K562 (cell line): ENCODE measurements around the gene PRM1. TPM values are rescaled to one million over a fixed set of nuclear protein-coding genes. Genes with fewer than 3 reads are reported as not detected.

Experiments used
- CAMTA2 ChIP-seq: fragments of 250-450 bp; sonication (Bioruptor Pico); conservative IDR thresholded peaks from 2 replicates; pipeline ENCODE4 v1.5.1; 2022
- CTBP1 ChIP-seq: fragments of 450-650 bp; IDR thresholded peaks from 2 replicates; pipeline ENCODE4 v1.6.1; 2016; ENCODE audit warnings: borderline replicate concordance
- HIVEP1 ChIP-seq: fragments of 250-450 bp; sonication (Bioruptor Pico); IDR thresholded peaks from 2 replicates; pipeline ENCODE4 v1.4.0; 2020; ENCODE audit warnings: mild to moderate bottlenecking
- MAZ ChIP-seq, 2 experiments: fragments of 450-650 bp in 1 of 2; sonication (generic) in 1 of 2; formaldehyde crosslinking; IDR thresholded peaks in 1 of 2; conservative IDR thresholded peaks in 1 of 2; 2 replicates each; pipeline versions ENCODE4 v1.4.0 to v1.5.0; 2020; ENCODE audit warnings: mild to moderate bottlenecking in 1 of 2, missing genetic modification reagents in 1 of 2
- RBM25 ChIP-seq: fragments of 200-400 bp; formaldehyde crosslinking; IDR thresholded peaks from 2 replicates; pipeline ENCODE4 v1.6.1; 2018; ENCODE audit warnings: low read length, low read depth, moderate library complexity; ENCODE audit not compliant: severe bottlenecking
- SMARCE1 ChIP-seq: fragments of 450-650 bp; IDR thresholded peaks from 2 replicates; pipeline ENCODE4 v1.7.1; 2016; ENCODE audit warnings: mild to moderate bottlenecking
- TRIM24 ChIP-seq, 2 experiments: fragments of 450-650 bp; IDR thresholded peaks; 2 replicates each; pipeline ENCODE4 v1.6.1; 2016
- ZFP36 ChIP-seq: fragments of 150-350 bp; IDR thresholded peaks from 2 replicates; pipeline ENCODE4 v1.6.1; 2018; ENCODE audit warnings: low read length, low read depth; ENCODE audit not compliant: partially characterized antibody
- ZNF830 ChIP-seq: fragments of 250-450 bp; sonication (Bioruptor Pico); IDR thresholded peaks from 2 replicates; pipeline ENCODE4 v1.5.0; 2021; ENCODE audit warnings: mild to moderate bottlenecking
- polyA plus RNA-seq, 8 experiments: library from polyadenylated mRNA; depleted of rRNA in 4 of 8; stranded (reverse) in 5 of 8; unstranded in 3 of 8; fragments of >200 nt; fragmentation: Nextera tagmentation in 2 of 8; fragmentation: Illumina TruSeq in 1 of 8; extraction: Ambion mirVana in 2 of 8; extraction: Trizol in 1 of 8; gene quantifications; 2 replicates each; pipeline versions ENCODE4 v1.2.1 to v1.2.3, GENCODE V29; 2011 to 2014; ENCODE audit warnings: inconsistent platforms in 1 of 8, missing spikeins in 1 of 8
- total RNA-seq, 7 experiments: library from RNA; depleted of rRNA in 6 of 7; stranded (reverse); fragments of >200 nt in 6 of 7; fragmentation: Illumina TruSeq in 2 of 7; extraction: Trizol in 2 of 7; gene quantifications; 2 replicates each; pipeline versions ENCODE4 v1.2.1 to v1.2.3, GENCODE V29; 2011 to 2021; ENCODE audit warnings: low replicate concordance in 1 of 7
- TF ChIP-seq, protein P1 (sequence below), 3 experiments: fragments of 200-800 bp in 1 of 3; fragments of 250-450 bp in 1 of 3; fragments of 450-650 bp in 1 of 3; sonication (Bioruptor Pico) in 1 of 3; sonication (Bioruptor generic) in 1 of 3; formaldehyde crosslinking in 1 of 3; IDR thresholded peaks; 2 replicates each; pipeline versions ENCODE4 v1.6.1 to v1.8.0; 2016 to 2022; ENCODE audit warnings: mild to moderate bottlenecking in 2 of 3, missing genetic modification characterization in 2 of 3, missing compliant biosample characterization in 1 of 3, moderate library complexity in 1 of 3

The PRM1 gene
- total and polyA plus RNA-seq, 9 of the 15 experiments (the other 6 are each of a cell fraction or from before 2014, with no cell fraction given): not detected

DNA sequence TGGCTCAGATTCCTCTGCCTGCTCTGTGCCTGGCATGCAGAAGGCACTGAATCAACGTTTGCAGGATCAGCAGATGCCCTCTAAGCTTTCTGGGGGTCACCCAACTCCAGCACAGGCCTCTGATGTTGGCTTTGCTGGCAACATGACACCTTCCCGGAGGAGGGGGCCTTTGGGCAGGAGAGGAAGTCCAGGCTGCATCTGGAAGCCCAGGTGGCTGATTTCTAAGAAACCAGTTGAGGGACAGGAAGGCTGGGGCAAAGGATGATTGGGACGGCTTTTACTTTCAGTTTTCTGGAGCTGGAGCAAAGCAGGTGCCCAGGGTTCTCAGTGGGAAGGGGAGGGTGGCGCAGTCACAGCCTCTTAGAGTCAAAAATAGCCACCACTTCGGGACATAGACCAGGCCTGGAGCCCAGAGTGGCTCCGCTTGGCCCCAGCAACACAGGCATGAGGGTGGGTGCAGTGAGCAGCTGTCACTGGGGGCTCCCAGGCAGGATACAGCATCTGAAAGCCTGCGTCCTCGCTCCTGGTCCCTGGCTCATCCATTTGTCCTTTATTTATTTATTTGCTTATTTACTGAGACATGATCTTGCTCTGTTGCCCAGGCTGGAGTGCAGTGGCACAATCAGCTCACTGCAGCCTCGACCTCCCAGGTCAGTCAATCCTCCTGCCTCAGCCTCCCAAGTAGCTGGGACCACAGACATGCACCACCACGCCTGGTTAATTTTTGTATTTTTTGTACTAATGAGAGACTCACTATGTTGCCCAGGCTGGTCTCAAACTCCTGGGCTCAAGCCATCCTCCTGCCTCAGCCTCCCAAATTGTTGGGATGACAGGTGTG, 40.3 kb downstream of the PRM1 start (continued):
- TF ChIP-seq CTBP1: peak; percentile 51; the same call in 1 of the 2 replicates
- no peak for TF ChIP-seq HIVEP1
- TF ChIP-seq, protein P1, sequence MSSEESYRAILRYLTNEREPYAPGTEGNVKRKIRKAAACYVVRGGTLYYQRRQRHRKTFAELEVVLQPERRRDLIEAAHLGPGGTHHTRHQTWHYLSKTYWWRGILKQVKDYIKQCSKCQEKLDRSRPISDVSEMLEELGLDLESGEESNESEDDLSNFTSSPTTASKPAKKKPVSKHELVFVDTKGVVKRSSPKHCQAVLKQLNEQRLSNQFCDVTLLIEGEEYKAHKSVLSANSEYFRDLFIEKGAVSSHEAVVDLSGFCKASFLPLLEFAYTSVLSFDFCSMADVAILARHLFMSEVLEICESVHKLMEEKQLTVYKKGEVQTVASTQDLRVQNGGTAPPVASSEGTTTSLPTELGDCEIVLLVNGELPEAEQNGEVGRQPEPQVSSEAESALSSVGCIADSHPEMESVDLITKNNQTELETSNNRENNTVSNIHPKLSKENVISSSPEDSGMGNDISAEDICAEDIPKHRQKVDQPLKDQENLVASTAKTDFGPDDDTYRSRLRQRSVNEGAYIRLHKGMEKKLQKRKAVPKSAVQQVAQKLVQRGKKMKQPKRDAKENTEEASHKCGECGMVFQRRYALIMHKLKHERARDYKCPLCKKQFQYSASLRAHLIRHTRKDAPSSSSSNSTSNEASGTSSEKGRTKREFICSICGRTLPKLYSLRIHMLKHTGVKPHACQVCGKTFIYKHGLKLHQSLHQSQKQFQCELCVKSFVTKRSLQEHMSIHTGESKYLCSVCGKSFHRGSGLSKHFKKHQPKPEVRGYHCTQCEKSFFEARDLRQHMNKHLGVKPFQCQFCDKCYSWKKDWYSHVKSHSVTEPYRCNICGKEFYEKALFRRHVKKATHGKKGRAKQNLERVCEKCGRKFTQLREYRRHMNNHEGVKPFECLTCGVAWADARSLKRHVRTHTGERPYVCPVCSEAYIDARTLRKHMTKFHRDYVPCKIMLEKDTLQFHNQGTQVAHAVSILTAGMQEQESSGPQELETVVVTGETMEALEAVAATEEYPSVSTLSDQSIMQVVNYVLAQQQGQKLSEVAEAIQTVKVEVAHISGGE (CRISPR knock-in tag; IDR thresholded peaks at IDR 0.05): no peak
- TF ChIP-seq ZFP36: peak; percentile 35
- TF ChIP-seq ZNF830 (CRISPR knock-in tag): no peak
- TF ChIP-seq CAMTA2 (CRISPR knock-in tag): no peak
- no peak for TF ChIP-seq RBM25
- no peak for TF ChIP-seq SMARCE1
- TF ChIP-seq TRIM24 (IDR thresholded peaks at IDR 0.05): no peak
- peak in 1 of 2 experiments; percentile 83; a peak in 2 of 4 replicates for TF ChIP-seq MAZ (CRISPR knock-in tag; conservative IDR thresholded peaks at IDR 0.05 in 1 of 2, IDR thresholded peaks at IDR 0.05 in 1 of 2)
- TF ChIP-seq, all 486 proteins: peak for 12
